Activated CD4-positive, alpha-beta T cell treated with anti-CD3 and anti-CD28 coated beads for 1 hour (primary cell): ENCODE results near the gene SND1.

Experiments
- DNase-seq: peaks from one replicate; pipeline ENCODE4 v3.0.0-alpha.2; 2020

Gene SND1

DNA sequence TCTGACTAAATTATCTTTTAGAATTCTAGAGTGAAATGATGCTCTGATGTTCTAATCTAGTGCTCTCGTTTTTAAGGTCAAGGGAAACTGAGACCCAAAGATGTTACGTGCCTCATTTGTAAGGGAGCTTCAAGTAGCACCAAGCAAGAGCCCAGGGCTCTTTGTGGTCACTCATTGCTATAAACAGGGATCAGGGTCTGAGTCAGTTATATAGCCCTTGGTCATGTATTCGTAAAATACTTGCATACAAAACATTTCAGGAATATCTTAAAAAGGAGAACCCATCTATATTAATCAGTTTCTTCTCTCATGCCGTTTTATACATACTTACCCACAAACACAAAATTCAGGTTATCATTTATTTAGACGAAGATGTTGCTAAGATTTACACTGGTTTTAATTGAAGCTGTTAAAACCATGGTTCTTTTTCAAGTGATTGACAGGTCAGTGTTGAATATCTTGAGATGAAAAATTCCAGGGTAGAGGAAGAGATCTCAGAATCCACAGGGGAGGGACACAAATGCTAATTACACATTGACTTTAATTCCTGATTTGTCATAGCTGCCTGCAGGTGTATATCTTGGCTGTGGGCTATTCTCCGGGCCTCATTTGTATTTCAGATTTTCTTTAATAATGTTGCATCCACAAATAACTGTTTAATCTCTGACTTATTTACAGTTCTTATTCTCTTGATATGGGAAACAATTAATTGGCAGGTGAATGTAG, 188.4 kb downstream of the SND1 start:
- no peak for DNase-seq

GRCh38 chr7:127844165-127844564, 192.2 kb downstream of the SND1 start:
- DNase-seq, result no peak

DNA sequence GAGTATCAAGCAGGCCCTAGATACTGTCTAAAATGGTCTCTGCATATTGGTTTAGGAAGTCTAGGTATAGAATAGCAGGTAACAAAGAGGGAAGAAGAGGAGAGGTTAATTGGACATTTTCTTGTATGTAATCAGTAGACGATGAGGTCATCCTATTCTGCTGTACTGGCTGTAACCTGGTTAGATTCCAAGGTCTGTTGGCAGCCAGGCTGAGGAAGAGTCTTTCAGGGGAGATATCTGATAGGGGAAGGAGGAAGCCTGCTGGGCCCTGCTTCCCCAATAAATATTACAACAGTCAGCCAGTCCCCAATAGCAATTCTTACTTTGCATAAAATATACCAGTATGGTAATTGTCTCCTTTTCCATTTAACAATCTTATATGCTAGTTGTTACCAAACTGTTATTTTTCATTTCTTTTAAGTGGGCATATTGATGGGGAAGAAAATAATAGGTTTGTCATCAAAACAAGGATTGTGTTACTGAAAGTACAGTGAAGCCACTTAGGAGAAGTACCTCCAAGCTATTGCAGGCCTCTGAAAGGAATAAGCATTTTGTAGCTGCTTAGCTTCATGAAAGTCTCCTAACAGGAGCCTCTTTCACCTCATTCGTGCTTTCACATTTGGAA, 192.8 kb downstream of the SND1 start:
- DNase-seq, result no peak

GRCh38 chr7:127845522-127846214, 193.7 kb downstream of the SND1 start:
- no peak for DNase-seq

- DNase-seq, result no peak
These were observed 195.6 kb downstream of the SND1 start for GRCh38 chr7:127847641-127848040.

- no peak for DNase-seq
These were observed 196.2 kb downstream of the SND1 start for GRCh38 chr7:127848241-127848640.

DNA sequence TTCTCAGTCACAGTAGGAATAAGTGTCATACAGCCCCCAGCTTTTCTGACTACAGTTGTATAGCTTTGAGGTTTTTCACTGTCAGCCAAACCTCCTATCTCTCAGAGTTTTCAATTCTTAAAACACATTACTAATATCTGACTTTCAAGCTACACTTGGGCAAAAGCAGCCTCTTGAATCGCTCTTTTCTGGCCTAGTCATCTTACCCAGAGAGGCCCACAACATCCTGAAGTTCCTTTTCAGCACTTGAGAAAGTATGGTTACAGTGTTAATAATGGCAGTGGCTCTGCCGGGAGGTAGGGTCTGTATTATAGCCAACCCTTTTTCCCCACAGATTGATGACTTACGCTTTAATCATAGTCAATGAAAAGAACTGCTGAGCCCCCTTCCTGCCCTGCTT, 198.2 kb downstream of the SND1 start:
- DNase-seq, result no peak

GRCh38 chr7:127854383-127854782, 202.4 kb downstream of the SND1 start:
- no peak for DNase-seq

- DNase-seq, result no peak
These were observed 205.5 kb downstream of the SND1 start for GRCh38 chr7:127857464-127857841.

GRCh38 chr7:127858091-127858914, 206.3 kb downstream of the SND1 start:
- no peak for DNase-seq

DNA sequence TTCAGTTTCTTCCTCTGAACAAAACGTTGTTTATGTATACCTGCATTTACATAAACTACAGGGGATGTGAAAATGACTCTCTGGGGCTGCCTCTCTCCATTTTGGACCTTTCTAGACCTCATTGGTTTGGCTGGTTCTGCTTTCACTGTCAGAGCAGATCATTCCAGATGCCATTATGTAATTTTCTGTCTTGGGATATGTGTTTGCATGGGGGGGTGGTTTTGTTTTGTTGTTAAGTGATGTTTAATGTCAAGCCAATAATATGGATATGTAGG, 206.9 kb downstream of the SND1 start:
- DNase-seq, result no peak

DNA sequence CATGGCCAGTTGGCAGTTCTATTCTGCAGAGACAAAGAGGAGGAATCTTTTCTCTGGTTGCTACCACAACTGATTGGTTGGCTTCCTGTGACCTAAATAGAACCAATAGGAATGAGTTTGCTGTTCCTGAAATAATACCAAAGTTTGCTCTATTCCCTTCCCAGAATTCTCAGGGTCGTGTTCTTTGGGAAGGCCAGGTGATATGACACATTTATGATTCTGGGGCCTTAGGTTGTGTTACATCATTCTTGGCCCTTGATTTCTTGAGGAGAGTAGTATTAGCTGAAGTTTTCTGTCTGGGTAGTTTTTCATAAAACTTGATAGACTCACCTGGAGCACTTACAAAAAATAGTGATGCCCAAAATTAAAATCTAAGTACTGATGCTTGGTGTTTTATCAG, 207.3 kb downstream of the SND1 start:
- DNase-seq, result no peak

GRCh38 chr7:127862525-127862924, 210.5 kb downstream of the SND1 start:
- DNase-seq, result no peak

DNA sequence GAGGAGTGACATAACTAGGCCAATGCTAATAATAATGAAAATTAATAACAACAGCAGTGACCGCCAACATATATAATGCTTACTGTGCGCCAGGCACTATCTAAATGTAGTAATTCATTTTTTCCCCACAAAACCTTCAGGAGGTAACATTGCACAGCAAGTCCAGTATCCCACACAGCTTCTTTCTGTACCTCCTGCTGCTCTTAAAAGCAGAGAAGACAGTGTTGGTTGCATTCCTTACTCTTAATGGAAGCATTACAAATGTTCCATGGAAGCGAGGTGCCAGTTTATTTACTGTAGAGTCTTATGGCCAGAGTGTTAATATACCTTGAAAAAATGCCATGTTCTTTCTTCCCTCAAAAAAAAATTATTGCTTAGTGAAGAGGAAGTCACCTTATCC, 211.1 kb downstream of the SND1 start:
- DNase-seq, result no peak

DNA sequence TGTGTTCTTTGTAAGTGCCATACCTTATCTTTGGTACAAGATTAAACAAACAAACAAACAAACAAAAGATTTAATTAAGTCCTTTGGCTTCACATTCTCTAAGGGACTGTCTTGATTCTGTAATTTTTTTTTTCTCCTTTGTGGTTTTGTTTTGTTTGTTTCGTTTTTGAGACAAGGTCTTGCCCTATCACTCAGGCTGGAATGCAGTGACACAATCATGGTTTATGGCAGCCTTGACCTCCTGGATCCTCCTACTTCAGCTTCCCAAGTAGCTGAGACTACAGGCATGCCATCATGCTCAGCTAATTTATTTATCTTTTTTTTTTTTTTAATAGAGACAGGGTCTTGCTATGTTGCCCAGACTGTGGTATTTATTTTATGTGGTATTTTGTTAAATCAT, 213.5 kb downstream of the SND1 start:
- DNase-seq, result no peak

GRCh38 chr7:127870231-127870907, 218.4 kb downstream of the SND1 start:
- DNase-seq, result no peak

DNA sequence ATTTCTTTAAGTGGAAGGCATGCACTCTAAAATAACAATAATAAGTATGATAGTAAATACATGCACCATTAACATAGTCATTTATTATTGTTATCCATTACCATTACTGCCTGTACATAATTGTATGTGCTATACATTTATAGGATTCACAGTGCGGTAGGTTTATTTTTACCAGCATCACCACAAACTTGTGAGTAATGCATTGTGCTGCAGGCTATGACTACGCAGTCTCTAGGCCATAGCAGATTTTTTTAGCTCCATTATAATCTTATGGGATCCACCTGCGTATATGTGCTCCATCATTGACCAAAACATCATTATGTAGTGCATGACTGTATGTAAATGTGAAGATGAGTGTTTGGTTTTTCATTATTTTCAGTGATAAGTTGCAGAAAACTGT, 219.2 kb downstream of the SND1 start:
- DNase-seq, result no peak

DNA sequence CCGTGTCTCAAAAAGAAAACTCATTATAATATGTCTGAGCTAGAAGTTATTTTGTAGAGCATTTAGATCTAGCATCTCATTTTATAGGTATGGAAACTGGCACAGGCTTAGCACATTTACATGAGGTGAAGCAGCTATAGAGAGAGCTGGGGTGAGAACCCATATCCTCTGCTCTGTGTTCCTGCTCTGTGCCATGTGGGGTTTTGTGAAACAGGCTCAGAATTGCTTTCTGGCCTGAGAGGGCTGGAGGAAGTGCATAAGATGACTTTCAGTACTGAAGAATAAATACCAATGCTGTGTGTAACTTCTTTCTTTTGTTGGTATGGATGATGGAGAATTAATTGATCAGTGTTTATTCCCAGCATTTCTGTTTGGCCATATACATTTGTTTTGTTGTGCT, 220.1 kb downstream of the SND1 start:
- no peak for DNase-seq

- DNase-seq, result no peak
These were observed 221.2 kb downstream of the SND1 start for GRCh38 chr7:127873151-127873550.

GRCh38 chr7:127873715-127874636, 222.0 kb downstream of the SND1 start:
- DNase-seq, result no peak

GRCh38 chr7:127874951-127875608, 223.1 kb downstream of the SND1 start:
- no peak for DNase-seq
